SK-N-SH (cell line): ENCODE measurements around the gene TTC39A. TPM values are rescaled to one million over a fixed set of nuclear protein-coding genes. Genes with fewer than 3 reads are reported as not detected.
A peak's percentile ranks its signal among the peaks of the same experiment; 100 is the strongest.

Experiments used
- CTCF ChIA-PET: fragments of 300-600, 350-600 bp; formaldehyde crosslinking; extraction: SDS; loops from one replicate; lab custom pipeline; 2021; lab: Yijun Ruan, JAX
- POLR2A ChIA-PET: fragments of 350-600 bp; sonication (Branson Sonifier 250); formaldehyde crosslinking; extraction: SDS; loops from one replicate; lab custom pipeline; 2020; ENCODE audit warnings: antibody characterized with exemption, inconsistent platforms; lab: Yijun Ruan, JAX
- DNase-seq: peaks from one replicate; pipeline ENCODE4 v3.0.0; 2012
- H2AFZ ChIP-seq: fragments of 200-600 bp; sonication (generic); 2 replicates; pipeline ENCODE4 v1.8.1; 2016; ENCODE audit warnings: antibody characterized with exemption, mild to moderate bottlenecking, low read depth
- H3F3A ChIP-seq: fragments of 200-600 bp; sonication (generic); replicated peaks from 2 replicates; pipeline ENCODE3; 2016; ENCODE audit warnings: antibody characterized with exemption, mild to moderate bottlenecking; ENCODE audit not compliant: insufficient read depth
- H3K27ac ChIP-seq, 2 experiments: fragments of 200-500 bp in 1 of 2; fragments of 200-600 bp in 1 of 2; sonication (Bioruptor generic) in 1 of 2; sonication (generic), shearing (Covaris generic) in 1 of 2; 2 replicates each; pipeline versions ENCODE4 v1.5.1 to v1.6.1; 2014 to 2016; ENCODE audit warnings: low read depth in 2 of 2, inconsistent platforms in 1 of 2, low read length in 1 of 2, mild to moderate bottlenecking in 1 of 2, mixed read lengths in 1 of 2
- H3K27me3 ChIP-seq: fragments of 200-600 bp; sonication (generic), shearing (Covaris generic); 2 replicates; pipeline ENCODE4 v1.6.1; 2016; ENCODE audit warnings: mixed run types; ENCODE audit not compliant: insufficient read depth
- H3K36me3 ChIP-seq, 2 experiments: fragments of 200-500 bp in 1 of 2; fragments of 200-600 bp in 1 of 2; sonication (Bioruptor generic) in 1 of 2; sonication (generic) in 1 of 2; replicated peaks in 1 of 2; 2 replicates each; pipeline versions ENCODE3 to v1.5.1; 2014 to 2016; ENCODE audit warnings: low read length in 1 of 2, mild to moderate bottlenecking in 1 of 2; ENCODE audit not compliant: insufficient read depth in 2 of 2, control insufficient read depth in 1 of 2
- H3K4me1 ChIP-seq, 2 experiments: fragments of 200-500 bp in 1 of 2; fragments of 200-600 bp in 1 of 2; sonication (Bioruptor generic) in 1 of 2; sonication (generic), shearing (Covaris generic) in 1 of 2; 2 replicates each; pipeline versions ENCODE4 v1.5.1 to v1.6.1; 2014 to 2016; ENCODE audit warnings: low read depth in 1 of 2, low read length in 1 of 2, mixed run types in 1 of 2; ENCODE audit not compliant: insufficient read depth in 2 of 2, control insufficient read depth in 1 of 2
- H3K4me2 ChIP-seq: fragments of 200-600 bp; sonication (generic), shearing (Covaris generic); 2 replicates; pipeline ENCODE4 v1.6.1; 2017; ENCODE audit warnings: mixed run types
- H3K4me3 ChIP-seq, 2 experiments: fragments of 200-500 bp in 1 of 2; fragments of 200-600 bp in 1 of 2; sonication (Bioruptor generic) in 1 of 2; sonication (generic), shearing (Covaris generic) in 1 of 2; 2 replicates each; pipeline versions ENCODE4 v1.5.1 to v1.8.1; 2014 to 2016; ENCODE audit warnings: low read depth in 2 of 2, inconsistent platforms in 1 of 2, low read length in 1 of 2, mild to moderate bottlenecking in 1 of 2, mixed read lengths in 1 of 2, moderate library complexity in 1 of 2
- H3K79me2 ChIP-seq: fragments of 200-600 bp; sonication (generic); 2 replicates; pipeline ENCODE4 v1.8.1; 2017; ENCODE audit warnings: mild to moderate bottlenecking; ENCODE audit not compliant: insufficient read depth
- H3K9ac ChIP-seq: fragments of 200-600 bp; sonication (generic); 2 replicates; pipeline ENCODE4 v1.6.1; 2017; ENCODE audit warnings: mixed run types
- H3K9me2 ChIP-seq: fragments of 200-600 bp; sonication (generic); 2 replicates; pipeline ENCODE4 v1.6.1; 2017; ENCODE audit warnings: mixed run types
- H3K9me3 ChIP-seq: fragments of 200-600 bp; sonication (generic); 2 replicates; pipeline ENCODE4 v1.6.1; 2017; ENCODE audit warnings: mixed run types, mild to moderate bottlenecking, moderate library complexity
- H4K20me1 ChIP-seq: fragments of 200-600 bp; sonication (generic); 2 replicates; pipeline ENCODE4 v1.6.1; 2017; ENCODE audit warnings: mild to moderate bottlenecking, mixed run types; ENCODE audit not compliant: insufficient read depth
- ELF1 ChIP-seq: IDR thresholded peaks from 2 replicates; pipeline ENCODE4 v1.4.0; 2012
- FOSL2 ChIP-seq: IDR thresholded peaks from 2 replicates; pipeline ENCODE4 v1.4.0; 2012; ENCODE audit warnings: low read depth, mild to moderate bottlenecking, moderate library complexity, borderline replicate concordance
- FOXJ3 ChIP-seq: sonication (generic); formaldehyde crosslinking; IDR thresholded peaks from 2 replicates; pipeline ENCODE4 v1.5.1; 2020; ENCODE audit warnings: mild to moderate bottlenecking, missing genetic modification reagents
- RCOR1 ChIP-seq: fragments of 150-350 bp; IDR thresholded peaks from 2 replicates; pipeline ENCODE4 v1.6.1; 2017; ENCODE audit warnings: antibody characterized with exemption, low read length
- SIN3A ChIP-seq: IDR thresholded peaks from 2 replicates; pipeline ENCODE4 v1.6.1; 2012; ENCODE audit warnings: low read depth, mild to moderate bottlenecking, low read length, moderate library complexity, borderline replicate concordance
- SMC3 ChIP-seq: IDR thresholded peaks from 2 replicates; pipeline ENCODE4 v1.6.1; 2012; ENCODE audit warnings: low read depth, low read length, improper control_type of control experiment
- TAF1 ChIP-seq: IDR thresholded peaks from 2 replicates; pipeline ENCODE4 v1.6.1; 2012; ENCODE audit warnings: low read depth, mild to moderate bottlenecking, low read length, moderate library complexity, borderline replicate concordance
- WGBS: methylation state at CpG from one replicate; pipeline ENCODE4 v1.1.6; 2017; ENCODE audit warnings: low lambda C conversion rate; 5-methylcytosine and 5-hydroxymethylcytosine counted together
- polyA plus RNA-seq, 3 experiments: library from polyadenylated mRNA; depleted of rRNA; stranded (reverse); fragments of >200 nt; gene quantifications; 2 replicates each; pipeline ENCODE4 v1.2.3, GENCODE V29; 2012
- TF ChIP-seq, protein P1 (sequence below): IDR thresholded peaks from 2 replicates; pipeline ENCODE4 v1.4.0; 2012; ENCODE audit warnings: low read depth
- TF ChIP-seq, protein P2 (sequence below): fragments of 150-350 bp; IDR thresholded peaks from 2 replicates; pipeline ENCODE4 v1.6.1; 2017; ENCODE audit warnings: antibody characterized with exemption, low read length, low read depth, borderline replicate concordance
- TF ChIP-seq, protein P3 (sequence below): fragments of 200-600 bp; sonication (generic); IDR thresholded peaks from 2 replicates; pipeline ENCODE4 v1.6.1; 2017; ENCODE audit warnings: antibody characterized with exemption, mild to moderate bottlenecking, moderate library complexity

Gene TTC39A
- polyA plus RNA-seq, 1 of the 3 experiments (the other 2 are of a cell fraction): 0.97 TPM

DNA sequence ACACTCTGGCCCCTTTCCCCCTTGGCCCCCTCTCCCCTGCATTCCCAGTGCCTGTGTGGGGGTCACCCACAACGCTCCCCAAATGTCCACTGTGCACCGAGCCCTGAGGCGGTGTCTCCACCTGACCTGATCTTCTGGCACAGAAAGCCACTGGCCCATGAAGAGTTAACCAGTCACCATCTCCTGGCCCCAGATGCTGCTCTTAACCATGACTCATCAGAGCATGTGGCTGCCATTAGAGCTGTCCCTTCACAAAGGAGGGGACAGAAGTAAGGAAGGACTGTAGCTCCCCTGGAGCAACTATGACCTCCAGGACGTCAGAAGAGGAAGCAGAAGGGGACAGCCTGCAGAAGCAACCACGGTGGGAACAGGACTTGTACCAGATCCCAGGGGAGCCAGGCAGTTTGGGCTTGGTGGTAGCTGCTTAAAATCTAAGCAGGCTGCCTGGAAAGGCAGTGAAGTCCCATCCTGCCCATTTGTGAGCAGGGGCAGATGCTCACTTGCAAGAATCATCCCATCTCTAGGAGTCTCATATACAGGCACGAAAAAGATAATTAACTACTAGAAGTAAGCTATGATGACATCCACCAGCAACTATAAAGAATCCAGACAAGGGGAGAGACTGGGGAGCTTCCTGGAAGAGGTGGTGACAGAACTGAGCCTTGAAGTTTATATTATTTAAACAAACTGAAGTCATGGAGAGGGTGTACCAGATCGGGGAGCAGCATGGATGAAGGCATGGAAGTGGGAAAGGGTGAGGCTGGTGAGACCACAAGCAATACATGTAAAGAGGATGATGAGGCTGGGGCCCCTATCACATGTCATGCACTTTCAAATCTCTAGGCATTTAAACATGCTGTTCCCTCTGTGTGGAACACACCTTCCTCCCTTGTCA is 1.1 kb upstream of the TTC39A start (continued):
- TF ChIP-seq, protein P1, sequence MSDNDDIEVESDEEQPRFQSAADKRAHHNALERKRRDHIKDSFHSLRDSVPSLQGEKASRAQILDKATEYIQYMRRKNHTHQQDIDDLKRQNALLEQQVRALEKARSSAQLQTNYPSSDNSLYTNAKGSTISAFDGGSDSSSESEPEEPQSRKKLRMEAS: 0 out of 2 replicates have a peak, but pooled peaks have one; percentile 46
- TF ChIP-seq TAF1 (0 out of 2 replicates have a peak, but pooled peaks have one; percentile 25), RCOR1 (no peak)

DNA sequence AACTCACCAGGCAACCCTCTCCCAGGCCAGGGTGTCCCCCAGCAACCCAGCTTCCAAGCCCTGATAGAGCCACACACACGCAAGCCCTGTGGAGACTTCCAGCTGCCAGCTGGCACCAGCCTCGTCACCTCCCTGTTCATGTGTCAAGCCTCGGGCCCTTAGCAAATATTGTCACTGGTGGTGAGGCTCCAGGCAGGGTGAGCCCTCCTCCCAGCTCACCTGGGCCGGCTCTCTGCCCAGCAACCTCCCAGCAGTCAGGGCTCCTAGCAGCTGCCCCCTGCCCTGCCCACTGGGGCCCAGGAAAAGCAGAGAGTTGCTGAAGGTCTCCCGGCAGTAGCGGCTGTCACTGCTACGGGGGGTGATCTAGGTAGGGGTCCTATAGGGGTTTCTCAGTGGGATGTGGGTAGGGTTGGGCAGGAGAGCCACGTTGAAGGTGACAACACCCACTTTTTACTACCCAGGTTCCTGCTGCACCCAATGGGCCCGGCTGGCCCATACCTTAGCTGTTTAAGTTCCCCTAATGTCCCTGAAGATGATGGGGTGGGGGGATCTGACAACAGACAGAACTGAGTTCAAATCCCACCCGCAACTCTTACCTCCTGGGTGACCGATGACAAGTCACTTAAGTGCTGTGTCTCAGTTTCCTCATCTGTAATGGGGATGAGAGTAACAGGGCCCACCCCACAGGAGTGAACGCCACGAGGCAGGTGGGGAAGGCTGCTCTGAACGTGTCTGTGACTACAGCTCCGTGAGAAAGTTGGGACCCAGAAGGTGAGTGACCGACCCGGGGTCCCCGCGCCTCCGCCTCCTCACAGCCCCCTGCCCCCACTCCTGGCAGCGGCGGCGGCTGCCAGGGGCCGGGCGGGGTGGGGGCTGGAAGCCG is 678 bp downstream of the TTC39A start:
- peak; percentile 33 for DNase-seq
- Histone ChIP-seq H3K27me3 (no peaks in the 10 kb centered on the region), H3F3A (peaks cover 6% of the 10 kb centered on the region), H3K27ac (no peak overlapping the region), H3K9me2 (no peaks in the 10 kb centered on the region), H3K36me3 (no peaks in the 10 kb centered on the region), H3K4me3 (peak overlapping the region in 1 of 2 experiments; percentile 53; a peak in 2 of 4 replicates), H4K20me1 (no peaks in the 10 kb centered on the region), H3K9ac (no peak overlapping the region), H2AFZ (0 out of 2 replicates have a peak overlapping the region, but pooled peaks have one; percentile 46), H3K4me1 (peaks cover 5 to 29% of the 10 kb centered on the region in 2 experiments; a peak in 2 of 4 replicates), H3K9me3 (no peaks in the 10 kb centered on the region), H3K79me2 (no peaks in the 10 kb centered on the region), H3K4me2 (peak overlapping the region; percentile 38; the same call in 1 of the 2 replicates)
- 95% methylated on average over 4 of the region's 26 CpGs for WGBS
- ChIA-PET POLR2A (no interaction called here), CTCF (interaction anchor here (1.1 kb wide), 1 partner anchor 33 kb away, joined by 5 read pairs; no protein-coding TSS in a partner anchor)
- no peak for TF ChIP-seq SIN3A
- TF ChIP-seq, protein P2, sequence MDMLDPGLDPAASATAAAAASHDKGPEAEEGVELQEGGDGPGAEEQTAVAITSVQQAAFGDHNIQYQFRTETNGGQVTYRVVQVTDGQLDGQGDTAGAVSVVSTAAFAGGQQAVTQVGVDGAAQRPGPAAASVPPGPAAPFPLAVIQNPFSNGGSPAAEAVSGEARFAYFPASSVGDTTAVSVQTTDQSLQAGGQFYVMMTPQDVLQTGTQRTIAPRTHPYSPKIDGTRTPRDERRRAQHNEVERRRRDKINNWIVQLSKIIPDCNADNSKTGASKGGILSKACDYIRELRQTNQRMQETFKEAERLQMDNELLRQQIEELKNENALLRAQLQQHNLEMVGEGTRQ: no peak
- no peak for TF ChIP-seq FOXJ3
- TF ChIP-seq, protein P1: no peak
- no peak for TF ChIP-seq FOSL2
- no peak for TF ChIP-seq SMC3
- TF ChIP-seq ELF1: no peak
- TF ChIP-seq, protein P3, sequence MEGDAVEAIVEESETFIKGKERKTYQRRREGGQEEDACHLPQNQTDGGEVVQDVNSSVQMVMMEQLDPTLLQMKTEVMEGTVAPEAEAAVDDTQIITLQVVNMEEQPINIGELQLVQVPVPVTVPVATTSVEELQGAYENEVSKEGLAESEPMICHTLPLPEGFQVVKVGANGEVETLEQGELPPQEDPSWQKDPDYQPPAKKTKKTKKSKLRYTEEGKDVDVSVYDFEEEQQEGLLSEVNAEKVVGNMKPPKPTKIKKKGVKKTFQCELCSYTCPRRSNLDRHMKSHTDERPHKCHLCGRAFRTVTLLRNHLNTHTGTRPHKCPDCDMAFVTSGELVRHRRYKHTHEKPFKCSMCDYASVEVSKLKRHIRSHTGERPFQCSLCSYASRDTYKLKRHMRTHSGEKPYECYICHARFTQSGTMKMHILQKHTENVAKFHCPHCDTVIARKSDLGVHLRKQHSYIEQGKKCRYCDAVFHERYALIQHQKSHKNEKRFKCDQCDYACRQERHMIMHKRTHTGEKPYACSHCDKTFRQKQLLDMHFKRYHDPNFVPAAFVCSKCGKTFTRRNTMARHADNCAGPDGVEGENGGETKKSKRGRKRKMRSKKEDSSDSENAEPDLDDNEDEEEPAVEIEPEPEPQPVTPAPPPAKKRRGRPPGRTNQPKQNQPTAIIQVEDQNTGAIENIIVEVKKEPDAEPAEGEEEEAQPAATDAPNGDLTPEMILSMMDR: no peak
